Measurements from ENCODE around the gene CCIN. TPM values are rescaled to one million over a fixed set of nuclear protein-coding genes. Genes with fewer than 3 reads are reported as not detected.

Gene CCIN
- total RNA-seq (2011; cell fraction: chromatin; rRNA removed; ENCODE audit: low replicate concordance): not detected in 2 replicates
- total RNA-seq (2011; cell fraction: nucleolus; rRNA removed): 0.26 TPM in 1 of 2 replicates, not detected in the other
- total RNA-seq (2011; cell fraction: nucleoplasm; rRNA removed): not detected in 2 replicates
- total RNA-seq (2014; rRNA removed) (not detected in 2 replicates), total RNA-seq (2014; rRNA removed; fragmentation: Illumina TruSeq; extraction: Trizol) (not detected in 2 replicates), total RNA-seq (2015; rRNA removed; fragmentation: Illumina TruSeq; extraction: Trizol) (not detected in 2 replicates), total RNA-seq (2021) (not detected in 2 replicates), polyA plus RNA-seq (2011; rRNA removed) (not detected in 2 replicates), polyA plus RNA-seq (2014; fragmentation: Illumina TruSeq; extraction: Trizol) (not detected in 2 replicates), polyA plus RNA-seq (2014; fragmentation: Nextera tagmentation; extraction: Ambion mirVana) (not detected), polyA plus RNA-seq (2014; rRNA removed) (not detected in 2 replicates), polyA minus RNA-seq (2011; rRNA and poly(A)+ RNA removed) (not detected in 2 replicates), Bru-seq, nascent RNA (not detected), BruChase-seq, experiment 1, labeled RNA remaining after a 2-hour chase (not detected), BruChase-seq, experiment 2, labeled RNA remaining after a 6-hour chase (not detected)
- 0.04 and 0.09 TPM in 2 replicates for polyA plus RNA-seq (2011; cell fraction: cytosol; rRNA removed)
- polyA plus RNA-seq (2011; cell fraction: nucleus; rRNA removed): not detected in 2 replicates
- not detected in 2 replicates for polyA plus RNA-seq (2012)
- polyA minus RNA-seq (2011; cell fraction: cytosol; rRNA and poly(A)+ RNA removed): not detected in 2 replicates
- not detected in 2 replicates for polyA minus RNA-seq (2011; cell fraction: nucleus; rRNA and poly(A)+ RNA removed)
- long read RNA-seq, experiment 1: 0 reads
- long read RNA-seq, experiment 2: 0 reads
- long read RNA-seq, experiment 3: 0 reads

DNA sequence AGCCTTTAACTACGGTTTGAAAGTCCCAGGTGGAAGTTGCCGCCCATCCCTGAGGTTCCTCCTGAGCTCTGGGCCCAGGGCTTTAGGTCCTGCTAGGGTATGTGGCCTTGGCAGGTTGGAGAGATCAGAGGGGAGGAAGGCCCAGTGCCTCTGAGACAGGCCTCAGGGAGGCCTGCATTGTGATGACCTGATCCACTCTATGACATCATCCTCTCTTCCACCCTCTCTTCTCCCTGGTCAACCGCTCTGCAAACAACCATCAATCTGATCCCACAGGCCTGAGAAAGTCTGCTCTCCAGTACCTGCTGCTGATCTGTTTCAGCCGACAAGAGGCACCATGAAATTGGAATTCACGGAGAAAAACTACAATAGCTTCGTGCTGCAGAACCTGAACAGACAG is at the start of gene CCIN:
CCIN (plus strand) TSS at position 223 of the 400 bp plus-strand sequence; CDS start at position 338, 115 bp downstream.
- WGBS (ENCODE audit: insufficient coverage, low coverage, missing lambda C conversion rate): 16% methylated on average over 6 of the region's 6 CpGs
- H3K27me3 ChIP-seq (ENCODE audit: control insufficient read depth in 2 of 2, insufficient read depth in 2 of 2, low read length in 2 of 2): peaks cover 0 to 15% of the 10 kb centered on the region in 2 experiments; a peak in 2 of 5 replicates
- no peaks in the 10 kb centered on the region for H3K9me3 ChIP-seq (replicated peaks; ENCODE audit: control insufficient read depth, insufficient read depth, low read depth, low read length)
- TF ChIP-seq GABPB2 (CRISPR knock-in tag; conservative IDR thresholded peaks at IDR 0.05): no peak
- TF ChIP-seq STAT5A (IDR thresholded peaks at IDR 0.05; ENCODE audit: borderline replicate concordance, low read length): no peak
- no peak for TF ChIP-seq ZNF444 (CRISPR knock-in tag; IDR thresholded peaks at IDR 0.05)
- no peak for TF ChIP-seq SUPT5H (IDR thresholded peaks at IDR 0.05)
- TF ChIP-seq JUND (IDR thresholded peaks at IDR 0.05; ENCODE audit: borderline replicate concordance, low read depth, low read length): peak; percentile 58; the same call in 1 of the 2 replicates
- TF ChIP-seq JUND (tag; IDR thresholded peaks at IDR 0.05; ENCODE audit: borderline replicate concordance, low read depth, low read length): peak; percentile 51; the same call in 2 of the 3 replicates
- no peak for TF ChIP-seq CBX1 (IDR thresholded peaks at IDR 0.05; ENCODE audit: low read depth)
- TF ChIP-seq, protein P1, sequence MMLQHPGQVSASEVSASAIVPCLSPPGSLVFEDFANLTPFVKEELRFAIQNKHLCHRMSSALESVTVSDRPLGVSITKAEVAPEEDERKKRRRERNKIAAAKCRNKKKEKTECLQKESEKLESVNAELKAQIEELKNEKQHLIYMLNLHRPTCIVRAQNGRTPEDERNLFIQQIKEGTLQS (IDR thresholded peaks at IDR 0.05): peak; percentile 83
- TF ChIP-seq, protein P1 (CRISPR knock-in tag; conservative IDR thresholded peaks at IDR 0.05): no peak
- TF ChIP-seq ATF7 (IDR thresholded peaks at IDR 0.05): peak; percentile 87
- TF ChIP-seq POLR2AphosphoS5 (IDR thresholded peaks at IDR 0.05; ENCODE audit: control insufficient read depth, insufficient read depth, low read depth, low read length): no peak
- 0 out of 2 replicates have a peak, but pooled peaks have one; percentile 6 for TF ChIP-seq CBFA2T2 (conservative IDR thresholded peaks at IDR 0.05)
- H2AFZ ChIP-seq (ENCODE audit: low read depth, low read length): no peak within 1 kb of the TSS
- no peaks in the 10 kb centered on the region for H3K36me3 ChIP-seq (ENCODE audit: control insufficient read depth, insufficient read depth, low read length)
- ATAC-seq (peak; percentile 51), DNase-seq (ENCODE audit: extremely low read depth in 1 of 4, low spot score in 3 of 4) (peak in 1 of 4 experiments; percentile 26), FAIRE-seq (no peak)
- POLR2A ChIA-PET: interaction anchor here (0.9 kb wide), 1 partner anchor 17 kb away, joined by 3 read pairs; no protein-coding TSS in a partner anchor
- no peak within 1 kb of the TSS for H3K4me2 ChIP-seq (ENCODE audit: insufficient read depth, low read length)
- H3K79me2 ChIP-seq (ENCODE audit: control insufficient read depth, insufficient read depth, low read length): no peaks in the 10 kb centered on the region
- intact Hi-C loops (cut with micrococcal nuclease): loop anchor here (5.0 kb wide), 2 partner anchors 147 to 212 kb away; partner anchors contain the start of gene OR2S2
- H3K27ac ChIP-seq (ENCODE audit: extremely low read depth, low read depth, low read length): no peak within 1 kb of the TSS
- peaks cover 5 to 16% of the 10 kb centered on the region in 2 experiments; a peak in 4 of 5 replicates for H3K4me1 ChIP-seq (replicated peaks in 1 of 2; ENCODE audit: control insufficient read depth in 2 of 2, insufficient read depth in 2 of 2, low read length in 2 of 2)
- BruUV-seq (replicated peaks): no TSS peak
- H4K20me1 ChIP-seq (replicated peaks; ENCODE audit: control insufficient read depth, insufficient read depth, low read length): no peaks in the 10 kb centered on the region
- no peak within 1 kb of the TSS for H3K4me3 ChIP-seq
- in situ Hi-C loops (cut with MboI): loop anchor here (5.0 kb wide), 1 partner anchor 67 kb away; no protein-coding TSS in a partner anchor
- H3K9me1 ChIP-seq (ENCODE audit: control insufficient read depth, insufficient read depth, low read length): no peaks in the 10 kb centered on the region
- CTCF ChIA-PET (ENCODE audit: low intra/inter-chr PET ratio): no interaction called here
- H3K9ac ChIP-seq (ENCODE audit: insufficient read depth in 1 of 2, low read depth in 2 of 2, low read length in 2 of 2): no peak within 1 kb of the TSS

Measured in K562 (cell line).